ENCODE measurements around the gene RUVBL1.

The RUVBL1 gene

DNA sequence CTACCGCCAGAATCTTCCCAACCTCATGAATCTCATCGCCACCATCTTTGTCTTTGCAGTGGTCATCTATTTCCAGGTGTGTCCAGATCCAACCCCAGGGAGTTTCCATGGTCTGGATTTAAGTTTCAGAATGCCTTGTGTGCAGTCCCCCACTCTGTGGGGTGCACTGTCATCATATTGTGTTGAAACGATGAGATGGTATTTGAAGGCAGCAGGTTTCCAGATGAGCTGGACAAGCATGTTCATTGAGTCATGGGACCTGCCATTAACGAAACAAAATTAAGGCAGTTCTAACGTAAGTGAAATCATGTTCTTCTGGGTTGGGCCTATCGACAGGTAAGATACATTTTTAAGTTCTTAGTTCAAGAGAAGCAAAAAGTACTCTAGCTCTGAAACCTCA, 58.6 kb downstream of the RUVBL1 start:
- no peak for DNase-seq

DNA sequence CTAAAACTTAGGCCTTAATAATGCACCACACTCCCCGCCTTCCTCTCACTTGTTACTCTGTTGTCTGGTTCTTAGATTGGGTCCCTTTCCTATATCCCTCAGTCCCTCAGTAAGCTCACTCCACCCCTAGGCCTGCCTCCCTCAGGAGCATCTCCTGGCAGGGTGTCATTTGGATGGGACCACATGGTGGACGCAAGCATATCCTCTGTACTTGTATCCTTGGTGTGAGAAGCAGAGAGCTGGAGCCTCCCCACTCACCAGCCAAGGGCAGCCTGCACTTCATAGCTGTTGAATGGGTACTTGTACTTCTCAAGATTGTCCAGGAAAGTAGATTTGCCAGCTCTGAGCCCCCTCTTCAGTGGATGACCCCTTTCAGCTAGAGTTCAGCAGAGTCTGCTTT, 59.7 kb downstream of the RUVBL1 start:
- DNase-seq, result no peak

DNA sequence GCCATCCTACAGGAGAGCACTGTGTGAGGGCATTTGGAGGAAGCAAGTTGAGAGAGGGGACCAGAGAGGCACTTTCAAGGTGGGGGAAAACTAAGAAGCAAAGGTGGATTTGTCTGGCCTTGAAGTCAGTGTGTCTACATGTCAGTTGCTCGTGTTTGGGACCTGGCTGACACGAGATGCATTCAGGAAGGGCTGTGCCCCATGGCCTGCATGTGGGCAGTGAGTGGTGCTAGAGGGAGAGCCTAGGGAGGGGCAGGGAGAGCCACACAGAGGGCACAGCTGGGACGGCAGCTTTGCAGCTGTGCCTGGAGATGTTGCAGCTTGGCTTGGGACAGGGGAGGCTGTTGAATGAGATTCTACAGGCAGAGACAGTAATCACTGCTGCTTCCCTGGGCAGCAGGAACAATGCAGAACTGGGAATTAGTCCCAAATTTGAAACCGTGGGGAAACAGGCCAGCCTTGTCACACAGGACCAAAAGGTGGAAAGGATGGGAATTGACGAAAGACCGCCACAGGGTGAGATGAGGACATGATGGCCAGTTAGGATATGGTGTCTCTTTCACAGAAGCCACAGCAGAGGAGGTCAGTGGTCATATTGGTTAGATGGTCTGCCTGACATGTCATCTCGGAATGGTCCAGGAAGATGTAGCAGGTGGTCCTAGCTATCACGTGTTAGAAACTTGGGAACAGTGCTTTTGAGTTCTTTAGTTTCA, 61.4 kb downstream of the RUVBL1 start:
- no peak for DNase-seq

DNA sequence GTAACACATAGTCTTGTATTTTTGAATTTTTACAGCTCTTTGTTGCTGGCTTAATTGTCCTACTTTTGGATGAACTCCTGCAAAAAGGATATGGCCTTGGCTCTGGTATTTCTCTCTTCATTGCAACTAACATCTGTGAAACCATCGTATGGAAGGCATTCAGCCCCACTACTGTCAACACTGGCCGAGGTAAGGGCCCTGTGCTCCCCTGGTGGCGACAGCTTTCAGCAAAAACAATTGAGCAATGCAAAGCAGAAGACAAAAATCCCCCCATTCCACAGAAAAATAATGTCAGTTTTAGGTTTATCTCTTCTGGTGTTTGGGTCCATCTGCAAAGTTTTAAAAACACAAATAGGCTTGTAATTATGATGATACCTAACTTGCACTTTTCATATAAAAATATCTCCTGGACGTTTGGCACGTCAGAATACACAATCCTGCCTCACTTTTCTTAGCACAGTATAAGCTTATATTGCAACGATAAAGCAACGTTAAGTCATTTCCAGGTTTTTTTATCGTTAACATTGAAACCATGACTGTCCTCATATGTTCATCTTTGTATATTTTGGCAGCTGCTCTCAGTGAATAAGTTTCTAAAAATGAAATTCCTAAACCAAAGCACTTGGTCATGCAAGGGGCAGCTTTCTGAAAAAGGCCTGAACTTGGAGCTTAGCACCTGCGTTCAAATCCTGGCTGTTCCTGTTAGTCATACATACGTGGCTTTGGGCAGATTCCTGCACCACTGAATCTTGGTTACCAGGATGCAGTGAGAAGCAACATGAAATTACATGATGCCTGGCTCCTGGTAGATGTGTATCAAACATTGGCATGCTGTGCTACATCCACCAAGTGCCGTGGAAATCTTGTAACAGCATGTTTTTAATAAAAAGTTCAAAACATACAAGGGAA, 62.9 kb downstream of the RUVBL1 start:
- DNase-seq, result no peak

DNA sequence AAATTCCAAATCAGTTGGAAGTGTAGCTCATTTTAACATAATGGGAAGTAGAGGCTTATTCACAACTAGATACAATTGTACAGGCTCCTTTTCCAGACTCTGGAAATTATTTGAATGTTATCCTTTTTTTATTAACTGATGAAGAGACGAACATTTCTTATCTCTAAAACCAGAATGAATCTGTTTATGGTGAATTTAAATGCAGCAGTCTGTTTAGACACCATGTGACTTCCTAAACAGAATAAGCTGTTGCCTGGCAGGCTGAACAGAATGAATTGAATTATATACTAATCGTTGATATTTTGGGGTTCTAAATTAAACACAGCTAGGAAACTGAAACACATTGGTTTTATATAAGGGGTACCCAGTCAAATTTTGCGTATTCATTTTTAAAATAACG, 67.4 kb downstream of the RUVBL1 start:
- no peak for DNase-seq

DNA sequence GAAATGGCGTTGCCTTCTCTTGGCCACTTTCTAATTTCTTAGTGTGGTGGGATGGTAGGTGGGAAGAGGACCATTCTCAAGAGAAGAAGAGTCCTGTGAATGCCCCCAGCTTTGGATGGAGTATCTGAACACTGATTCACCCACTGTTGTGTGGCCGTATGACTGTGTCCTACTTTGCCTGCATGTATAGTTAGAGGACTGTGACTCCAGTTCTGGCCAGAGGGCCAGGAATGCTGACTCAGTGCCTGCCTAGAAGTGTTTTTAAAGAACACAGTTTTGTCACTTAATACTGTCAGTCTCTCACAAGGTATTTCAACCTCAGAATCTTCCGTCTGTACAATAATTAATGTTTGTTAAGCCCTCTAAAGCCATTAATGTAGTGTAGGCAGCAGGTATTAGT, 69.2 kb downstream of the RUVBL1 start:
- no peak for DNase-seq

DNA sequence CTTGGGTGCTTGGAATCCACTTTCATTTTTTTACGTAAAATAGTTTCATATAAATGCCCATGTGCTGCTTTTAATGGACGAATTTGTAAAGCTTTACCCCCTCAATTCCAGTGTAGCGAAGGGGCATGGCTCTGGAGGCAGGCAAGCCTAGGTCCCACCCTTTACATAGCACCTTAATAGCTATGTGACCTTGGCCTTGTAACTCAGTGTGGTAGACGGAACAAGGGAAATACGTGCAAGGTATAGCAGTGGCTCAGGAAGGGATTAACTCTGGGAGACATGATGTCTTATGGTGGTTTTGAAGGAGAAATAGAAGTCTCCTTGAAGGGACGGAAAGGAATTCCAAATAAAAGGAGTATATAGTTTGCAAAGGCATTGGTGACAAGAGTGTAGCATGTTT, 70.0 kb downstream of the RUVBL1 start:
- DNase-seq, result no peak

DNA sequence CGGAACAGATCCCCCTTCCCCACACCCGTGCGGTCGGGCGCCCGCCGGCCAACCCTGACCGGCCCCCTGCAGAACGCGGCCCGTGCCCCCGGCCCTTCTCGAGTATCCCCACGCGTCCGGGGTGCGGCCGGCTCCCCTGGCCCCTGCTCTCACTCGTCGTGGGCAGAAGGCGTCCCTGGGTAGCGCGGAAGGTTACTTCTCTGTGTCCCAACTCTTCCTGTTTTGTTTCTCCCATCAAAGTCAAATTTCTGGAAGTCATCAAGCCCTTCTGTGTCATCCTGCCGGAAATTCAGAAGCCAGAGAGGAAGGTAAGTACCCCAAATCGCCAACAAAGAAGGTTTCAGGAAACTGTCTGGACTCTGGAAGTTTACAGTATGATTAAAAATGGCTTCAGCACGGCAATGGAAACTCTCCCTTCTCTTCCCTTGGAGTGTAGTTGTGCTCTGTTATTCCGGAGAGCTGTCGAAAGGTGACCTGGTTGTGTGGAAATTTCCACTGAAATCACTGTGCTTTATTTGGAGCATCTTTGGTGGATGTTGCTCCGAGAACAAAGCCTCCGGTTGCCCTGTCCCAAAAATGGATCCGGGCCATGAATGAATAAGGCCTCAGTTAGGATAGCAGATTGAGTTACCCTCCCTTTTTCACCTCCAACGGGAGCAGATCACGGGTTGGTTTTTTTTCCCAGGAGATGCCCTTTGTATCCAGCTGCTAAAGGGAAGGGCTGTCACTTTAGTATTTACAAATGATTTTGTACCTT, 70.8 kb downstream of the RUVBL1 start:
- DNase-seq, result no peak

DNA sequence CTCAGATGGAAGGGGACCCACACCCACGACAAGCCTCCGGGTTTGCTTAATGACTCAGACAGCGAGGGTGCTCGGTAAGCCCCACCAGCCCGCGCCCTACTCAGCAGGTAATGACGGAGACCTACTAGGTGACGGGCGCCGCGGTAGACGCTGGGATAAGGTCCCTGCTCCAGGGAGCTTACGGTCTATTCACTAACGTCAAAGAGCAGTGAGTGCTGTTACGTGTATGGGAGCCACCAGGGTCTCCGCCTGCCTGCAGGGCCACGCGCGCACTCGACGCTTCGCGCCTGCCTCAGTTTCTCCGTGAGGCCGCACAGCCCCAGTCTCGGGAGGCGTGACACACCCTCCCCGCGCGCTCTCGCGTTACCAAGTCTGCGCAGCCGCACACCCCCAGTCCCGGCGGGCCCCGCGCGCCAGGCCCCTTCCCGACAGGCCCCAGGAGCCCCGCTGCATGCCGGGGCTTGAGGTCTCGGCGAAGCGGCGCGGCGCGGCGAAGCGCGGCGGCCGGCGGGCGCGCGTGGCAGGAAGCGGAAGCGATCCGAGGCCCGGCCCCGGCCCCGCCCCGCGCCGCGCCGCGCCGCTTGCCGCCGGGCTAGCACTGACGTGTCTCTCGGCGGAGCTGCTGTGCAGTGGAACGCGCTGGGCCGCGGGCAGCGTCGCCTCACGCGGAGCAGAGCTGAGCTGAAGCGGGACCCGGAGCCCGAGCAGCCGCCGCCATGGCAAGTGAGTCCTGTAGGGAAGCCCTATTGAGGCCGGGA, 71.6 kb downstream of the RUVBL1 start, which contains the start of gene SEC61A1:
Gene SEC61A1 (plus strand): TSS at position 601 of the 758 bp plus-strand sequence. CDS start 116 bp downstream, at position 717.
- DNase-seq, result peak; percentile 98

DNA sequence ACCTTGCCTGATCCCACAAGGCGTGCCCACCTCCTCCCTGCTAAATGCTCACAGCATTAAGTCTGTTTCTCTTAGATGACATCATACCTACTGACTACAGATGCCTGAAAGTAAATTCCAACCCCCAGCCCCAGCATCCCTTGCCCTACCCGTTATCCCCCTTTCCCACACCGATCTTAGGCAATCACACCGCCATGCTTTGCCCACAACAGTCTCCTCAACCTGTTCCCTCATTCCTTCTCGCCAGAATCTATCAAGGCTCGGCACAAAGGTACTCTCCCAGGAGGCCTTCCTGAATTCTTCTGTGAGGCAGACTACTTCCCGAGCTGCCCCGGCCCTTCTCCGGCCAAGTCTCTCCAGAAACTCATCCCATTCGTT, 72.2 kb downstream of the RUVBL1 start:
- DNase-seq, result no peak

DNA sequence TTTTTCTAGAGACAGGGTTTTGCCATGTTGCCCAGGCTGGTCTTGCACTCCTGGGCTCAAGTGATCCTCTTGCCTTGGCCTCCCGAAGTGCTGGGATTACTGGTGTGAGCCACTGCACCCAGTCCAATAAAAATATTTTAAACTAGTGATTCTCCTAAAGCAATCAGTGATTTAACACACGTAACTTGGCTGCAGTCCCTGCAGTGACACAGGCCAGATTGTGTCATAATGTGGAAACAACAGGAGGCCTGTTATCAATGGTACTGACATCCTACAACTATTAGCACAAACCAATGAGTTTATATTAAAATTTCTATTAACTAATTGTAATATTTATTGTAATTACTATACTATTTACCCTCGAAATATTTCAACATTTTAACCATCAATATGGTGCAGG, 73.0 kb downstream of the RUVBL1 start:
- no peak for DNase-seq

DNA sequence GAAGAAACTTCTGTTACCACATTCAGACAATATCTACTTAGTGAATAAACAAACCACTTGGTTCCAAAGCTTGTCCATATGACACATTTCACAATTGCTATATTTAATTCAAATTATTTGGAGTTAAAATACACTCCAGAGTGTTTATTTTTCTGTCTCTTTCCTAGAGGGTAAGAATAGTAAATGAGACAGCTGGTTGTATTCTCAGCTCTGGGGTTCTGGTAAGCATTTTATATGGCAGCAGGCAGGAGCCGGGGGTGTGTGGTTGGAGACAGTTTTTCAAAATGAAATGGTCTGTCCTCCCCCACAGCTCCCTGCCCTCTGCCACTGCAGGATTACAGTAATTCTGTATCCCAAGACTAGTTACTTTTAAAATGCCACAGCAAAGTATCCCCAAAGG, 82.3 kb downstream of the RUVBL1 start:
- DNase-seq, result no peak

DNA sequence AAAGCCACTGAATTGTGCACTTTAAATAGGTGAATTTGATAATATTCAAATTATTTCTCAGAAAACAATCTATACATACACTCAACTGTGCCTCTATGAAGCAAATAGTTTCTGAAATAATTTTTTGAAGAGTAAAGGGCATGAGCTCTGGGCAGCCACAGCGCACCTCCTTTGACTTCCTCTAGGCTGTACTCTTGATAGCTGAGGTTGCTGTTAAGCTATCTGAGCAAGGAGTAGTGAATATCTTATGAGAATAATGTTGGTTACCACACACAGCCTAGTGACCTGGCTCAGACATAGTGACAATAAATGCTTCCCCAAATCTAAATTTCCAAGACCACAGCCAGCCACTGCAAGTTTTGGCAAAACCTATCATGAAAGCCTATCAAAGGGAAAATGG, 83.0 kb downstream of the RUVBL1 start:
- DNase-seq, result no peak

DNA sequence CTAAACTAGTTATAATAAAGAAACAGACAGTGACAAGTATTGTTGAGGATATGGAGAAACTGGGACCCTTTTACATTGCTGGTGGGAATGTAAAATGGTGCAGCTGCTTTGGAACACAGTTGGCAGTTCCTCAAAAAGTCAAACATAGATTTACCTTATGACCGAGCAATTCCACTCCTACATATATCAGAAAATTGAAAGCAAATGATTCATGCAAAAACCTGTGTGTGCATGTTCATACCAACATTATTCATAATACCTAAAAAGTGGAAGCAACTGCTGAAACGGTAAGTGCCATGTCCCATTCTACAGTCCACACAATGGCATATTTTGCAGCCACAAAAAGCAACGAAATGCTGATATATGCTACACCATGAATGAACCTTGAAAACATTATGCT, 83.6 kb downstream of the RUVBL1 start:
- no peak for DNase-seq

DNA sequence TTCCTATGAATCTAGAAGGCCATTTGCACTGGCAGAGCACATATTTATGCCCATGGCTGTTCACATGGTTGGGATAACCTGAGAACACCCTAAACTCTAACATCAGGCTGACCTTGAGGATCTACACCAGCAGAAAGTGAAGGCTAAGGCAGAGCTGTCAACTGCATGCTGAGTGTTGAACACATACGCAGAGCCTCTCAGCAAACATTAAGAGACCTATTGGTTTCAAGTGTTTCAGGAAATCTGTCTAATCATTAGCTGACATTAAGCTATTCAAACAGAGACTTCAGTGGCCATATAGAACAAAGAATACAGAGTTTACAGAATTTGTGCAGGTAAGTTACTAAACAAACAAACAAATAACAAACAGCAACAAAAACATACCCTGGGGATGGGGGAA, 87.5 kb downstream of the RUVBL1 start:
- DNase-seq, result no peak

DNA sequence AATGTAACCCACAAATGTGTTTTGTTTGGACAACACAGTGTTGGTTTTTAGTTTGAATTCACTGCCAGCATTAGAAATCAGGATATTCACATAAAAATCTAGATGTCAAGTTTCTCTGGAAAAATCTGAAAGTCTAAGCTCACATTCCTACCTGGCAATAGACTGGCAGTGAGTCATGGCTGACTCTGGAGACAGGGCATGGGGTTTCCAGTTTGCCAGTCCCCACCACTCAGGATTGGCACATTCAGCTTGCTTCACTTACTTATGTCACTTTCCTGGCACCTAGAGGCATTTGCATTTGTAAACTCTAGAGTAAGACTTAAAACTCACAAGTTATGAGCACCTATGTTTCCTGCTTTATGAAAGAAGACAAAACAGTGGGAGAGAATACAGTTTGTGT, 90.5 kb downstream of the RUVBL1 start:
- DNase-seq, result no peak
